ENCODE results near the gene TMEM203.
A peak's percentile ranks its signal among the peaks of the same experiment; 100 is the strongest.
"Not testable (repeated sequence)": the region's sequence is repeated elsewhere in the genome, so short reads cannot be mapped to it uniquely, and the experiment has no call there.

TMEM203 gene

GRCh38 chr9:137242269-137243203 lies 37.1 kb upstream of the TMEM203 start:
- peak overlapping the region; percentile 97 for H3K27ac ChIP-seq
- DNase-seq (ENCODE audit: low read depth, low spot score), result no peak

GRCh38 chr9:137241490-137242268 lies 36.2 kb upstream of the TMEM203 start:
- peak overlapping the region; percentile 97 for H3K27ac ChIP-seq
- DNase-seq (ENCODE audit: low read depth, low spot score), result no peak

- DNase-seq (ENCODE audit: low read depth, low spot score), result peak; percentile 99
- peak within 1 kb of the TSS; percentile 97 for H3K27ac ChIP-seq
Observed at GRCh38 chr9:137240841-137241489, 35.5 kb upstream of the TMEM203 start, which contains the start of gene TUBB4B. TUBB4B (plus strand) TSS chr9:137241287; CDS start chr9:137241361, 74 bp downstream.

GRCh38 chr9:137240318-137240840 lies 34.9 kb upstream of the TMEM203 start:
- DNase-seq (ENCODE audit: low read depth, low spot score), result no peak
- peak overlapping the region; percentile 97 for H3K27ac ChIP-seq

DNA sequence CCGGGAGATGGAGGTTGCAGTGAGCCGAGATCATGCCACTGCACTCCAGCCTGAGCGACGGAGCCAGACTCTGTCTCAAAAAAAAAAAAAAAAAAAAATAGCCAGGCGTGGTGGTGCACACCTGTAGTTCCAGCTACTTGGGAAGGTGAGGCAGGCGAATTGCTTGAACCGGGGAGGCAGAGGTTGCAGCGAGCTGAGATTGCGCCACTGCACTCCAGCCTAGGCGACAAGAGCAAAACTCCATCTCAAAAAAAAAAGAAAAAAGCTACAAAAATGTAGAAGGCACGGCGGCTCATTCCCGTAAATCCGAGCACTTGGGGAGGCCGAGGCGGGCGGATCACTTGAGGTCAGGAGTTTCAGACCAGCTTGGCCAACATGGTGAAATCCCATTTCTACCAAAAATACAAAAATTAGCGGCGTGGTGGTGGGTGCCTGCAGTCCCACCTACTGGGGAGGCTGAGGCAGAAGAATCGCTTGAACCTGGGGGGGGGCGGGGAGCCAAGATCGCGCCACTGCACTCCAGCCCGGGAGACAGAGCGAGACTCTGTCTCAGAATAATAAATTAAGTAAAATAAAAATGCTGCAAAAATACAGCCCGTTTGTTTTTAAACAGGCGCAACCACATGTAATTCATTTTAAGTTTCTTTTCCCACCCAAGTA lies 34.2 kb upstream of the TMEM203 start:
- peak overlapping the region; percentile 97 for H3K27ac ChIP-seq
- DNase-seq (ENCODE audit: low read depth, low spot score), result not testable (repeated sequence)

DNA sequence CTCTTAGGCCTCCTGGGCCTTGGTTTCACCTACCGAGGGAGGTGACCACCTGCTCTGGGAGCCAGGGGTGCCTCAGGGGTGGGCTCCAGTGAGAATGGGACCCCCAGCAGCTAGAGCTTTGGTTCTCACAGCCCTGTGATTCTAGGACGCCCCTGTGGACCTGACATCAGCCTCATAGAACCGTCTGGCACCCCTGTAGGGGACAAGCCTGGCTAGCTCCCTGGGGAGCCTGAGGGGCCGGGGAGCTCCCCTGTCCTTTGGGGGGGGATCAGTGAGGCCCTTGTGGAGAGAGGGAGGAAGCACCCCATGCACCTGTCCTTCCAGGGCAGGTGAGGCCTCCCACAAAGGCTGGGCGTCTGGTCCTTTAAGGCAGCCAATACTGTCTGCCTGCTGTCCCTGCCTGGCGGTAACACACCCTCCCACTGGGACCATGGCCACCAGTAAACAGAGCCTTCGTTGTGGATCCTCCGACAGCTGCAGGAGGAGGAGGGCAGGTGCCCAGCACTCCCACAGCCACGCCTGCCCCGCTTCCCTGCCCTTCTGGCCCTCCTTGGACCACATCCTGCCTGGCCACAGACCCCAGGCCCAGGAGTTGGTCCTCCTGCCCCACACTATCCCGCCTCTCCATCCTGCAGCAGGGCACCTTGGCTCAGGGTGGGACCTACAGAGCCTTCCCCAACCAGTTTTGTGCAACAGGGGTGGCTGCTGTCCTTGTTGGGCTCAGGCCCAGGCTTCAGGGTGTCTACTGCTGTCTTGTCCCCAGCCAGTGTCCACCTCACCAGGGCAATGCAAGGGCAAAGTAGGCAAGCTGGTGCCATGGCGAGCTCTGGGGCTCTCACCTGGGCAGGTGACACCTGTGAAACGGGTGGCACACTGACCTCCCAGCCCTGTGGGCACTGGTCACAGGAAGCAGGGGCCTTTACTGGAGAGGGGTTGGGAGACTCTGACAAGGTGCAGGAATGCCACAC lies 32.6 kb upstream of the TMEM203 start:
- H3K27ac ChIP-seq, result no peak overlapping the region
- no peak for DNase-seq (ENCODE audit: low read depth, low spot score)

DNA sequence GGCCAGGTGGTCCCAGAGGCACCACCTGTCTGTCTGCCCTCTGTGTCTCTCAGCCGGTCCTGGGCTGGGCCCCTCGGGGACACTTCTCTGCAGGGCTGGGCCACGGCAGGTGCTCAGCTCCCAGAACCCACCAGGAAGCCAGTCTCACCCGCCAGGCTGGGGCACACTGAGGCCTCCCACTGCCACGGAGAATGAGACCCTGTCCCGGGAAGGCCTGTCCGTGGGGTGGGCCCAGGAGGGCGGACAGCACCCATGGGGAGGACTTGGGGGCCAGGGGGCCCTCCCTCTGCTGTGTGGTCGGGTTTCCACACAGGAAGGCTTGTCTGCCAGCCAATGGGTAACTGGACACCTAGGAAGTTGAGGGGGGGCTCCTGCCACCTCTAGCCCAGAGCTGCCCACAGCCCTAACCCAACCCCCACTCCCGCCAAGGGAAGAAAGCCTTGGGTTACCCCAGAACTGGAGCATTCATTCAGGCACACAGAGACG lies 31.5 kb upstream of the TMEM203 start:
- H3K27ac ChIP-seq, result no peak overlapping the region

DNA sequence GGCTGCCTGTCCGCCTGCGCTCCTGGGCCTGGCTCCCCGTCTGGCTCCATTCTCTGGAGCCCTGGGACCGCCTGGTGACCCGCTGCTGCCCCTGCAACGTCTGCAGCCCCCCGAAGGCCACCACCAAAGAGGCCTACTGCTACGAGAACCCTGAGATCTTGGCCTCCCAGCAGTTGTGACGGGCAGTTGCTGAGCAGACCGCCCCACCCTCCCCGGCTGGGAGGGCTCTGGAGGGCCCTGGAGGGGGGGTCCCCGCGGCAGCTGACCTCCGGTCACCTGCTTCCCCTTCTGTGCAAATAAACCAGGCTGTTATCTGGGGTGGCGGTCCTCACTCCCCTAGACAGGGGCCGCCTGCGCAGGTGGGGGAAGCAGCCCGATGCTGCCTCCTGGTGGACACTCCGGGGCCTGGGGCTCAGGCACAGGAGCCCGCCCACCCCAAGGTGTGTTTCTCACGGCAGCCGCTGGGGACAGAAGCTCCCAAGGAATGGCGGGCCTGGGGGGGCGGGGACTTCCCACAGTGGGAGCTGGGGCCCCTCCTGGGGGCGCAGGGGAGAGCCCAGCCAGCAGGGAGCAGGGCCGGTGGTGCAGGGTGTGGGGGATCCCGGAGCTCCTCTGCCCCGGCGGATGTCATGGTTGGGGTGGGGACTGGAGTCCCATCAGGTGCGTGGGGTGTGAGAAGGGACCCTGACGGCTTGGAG lies 30.9 kb upstream of the TMEM203 start:
- no peak overlapping the region for H3K27ac ChIP-seq

More for the DNA sequence above, 31.5 kb upstream of the TMEM203 start:
- DNase-seq (ENCODE audit: low read depth, low spot score), result no peak

DNA sequence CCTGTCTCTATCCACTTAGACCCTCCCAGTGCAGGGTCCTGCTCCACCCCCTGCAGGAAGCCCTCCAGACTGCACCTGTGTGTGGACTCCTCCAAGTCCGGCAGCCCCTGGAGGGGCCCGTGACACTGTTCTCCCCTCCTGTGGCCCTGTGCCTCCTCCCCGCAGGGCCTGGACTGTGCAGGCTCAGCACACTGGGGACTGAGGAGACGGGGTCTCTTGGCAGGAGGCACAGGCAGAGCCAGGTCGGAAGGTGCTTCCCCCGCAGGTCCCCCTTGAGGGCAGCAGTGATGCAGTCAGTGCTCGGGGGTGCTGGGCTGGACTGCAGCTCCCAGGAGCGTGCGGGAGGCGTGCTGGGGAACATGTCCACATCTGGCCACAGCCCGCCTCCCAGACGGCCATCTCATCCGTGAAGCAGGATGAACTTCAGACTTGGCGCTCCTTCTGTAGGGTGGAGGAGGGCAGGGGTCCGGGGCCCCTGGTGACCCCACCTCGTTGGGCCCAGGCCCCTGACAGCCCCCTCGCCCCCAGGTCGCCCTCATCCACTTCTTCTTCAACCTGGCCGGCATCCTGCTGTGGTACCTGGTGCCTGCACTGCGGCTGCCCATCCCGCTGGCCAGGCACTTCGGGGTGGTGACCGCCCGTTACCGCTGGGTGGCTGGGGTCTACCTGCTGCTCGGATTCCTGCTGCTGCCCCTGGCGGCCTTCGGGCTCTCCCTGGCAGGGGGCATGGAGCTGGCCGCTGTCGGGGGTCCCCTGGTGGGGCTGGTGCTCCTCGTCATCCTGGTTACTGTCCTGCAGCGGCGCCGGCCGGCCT lies 30.2 kb upstream of the TMEM203 start:
- no peak overlapping the region for H3K27ac ChIP-seq
- DNase-seq (ENCODE audit: low read depth, low spot score), result no peak

More for the DNA sequence above, 30.9 kb upstream of the TMEM203 start:
- DNase-seq (ENCODE audit: low read depth, low spot score), result no peak

GRCh38 chr9:137234758-137235423 lies 29.4 kb upstream of the TMEM203 start:
- no peak for DNase-seq (ENCODE audit: low read depth, low spot score)
- H3K27ac ChIP-seq, result no peak overlapping the region

- DNase-seq (ENCODE audit: low read depth, low spot score), result no peak
- H3K27ac ChIP-seq, result no peak overlapping the region
Observed at GRCh38 chr9:137234055-137234697, 28.7 kb upstream of the TMEM203 start.

GRCh38 chr9:137233143-137233980 lies 27.9 kb upstream of the TMEM203 start:
- no peak for DNase-seq (ENCODE audit: low read depth, low spot score)
- H3K27ac ChIP-seq, result no peak overlapping the region

GRCh38 chr9:137232510-137232909 lies 27.1 kb upstream of the TMEM203 start:
- no peak for DNase-seq (ENCODE audit: low read depth, low spot score)
- no peak overlapping the region for H3K27ac ChIP-seq

DNA sequence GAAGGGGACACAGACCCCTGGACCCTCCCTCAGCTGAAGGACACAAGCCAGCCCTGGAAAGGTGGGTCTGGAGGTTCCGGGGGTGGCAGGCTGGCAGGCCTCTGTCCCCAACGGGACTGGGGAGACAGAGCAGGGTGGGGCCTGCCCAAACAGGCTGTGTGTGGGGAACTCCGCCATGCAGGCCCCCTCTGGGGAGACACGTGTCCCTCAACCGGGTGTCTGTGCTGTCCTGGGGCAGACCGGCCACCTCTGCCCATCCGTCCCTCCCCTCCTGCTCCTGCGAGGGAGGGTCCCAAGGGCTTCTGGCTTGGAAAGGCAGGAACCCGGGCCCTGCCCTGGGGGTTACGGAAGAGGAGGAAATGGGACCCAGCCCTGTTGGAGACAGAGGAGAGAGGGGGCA lies 26.7 kb upstream of the TMEM203 start:
- no peak overlapping the region for H3K27ac ChIP-seq
- DNase-seq (ENCODE audit: low read depth, low spot score), result no peak

- DNase-seq (ENCODE audit: low read depth, low spot score), result no peak
- no peak overlapping the region for H3K27ac ChIP-seq
Observed at GRCh38 chr9:137231372-137232039, 26.1 kb upstream of the TMEM203 start.
